Erythroblast (primary cell): Measurements from ENCODE around the gene TMOD1.

ENCODE experiments used
- GATA1 ChIP-seq: IDR thresholded peaks from 2 replicates; pipeline ENCODE4 v1.6.1; 2011; ENCODE audit warnings: low read depth, mild to moderate bottlenecking, control low read depth, low read length, moderate library complexity
- POLR2A ChIP-seq: IDR thresholded peaks from 2 replicates; pipeline ENCODE4 v1.6.1; 2011; ENCODE audit warnings: mild to moderate bottlenecking, low read length

GRCh38 chr9:97502984-97503861 lies 1.8 kb downstream of the TMOD1 start:
- peak; percentile 77 for TF ChIP-seq POLR2A
- no peak for TF ChIP-seq GATA1
